Measurements from ENCODE around the gene DAPK1.

- TF ChIP-seq POLR2A (IDR thresholded peaks at IDR 0.05) = no peak
- TF ChIP-seq, protein P1, sequence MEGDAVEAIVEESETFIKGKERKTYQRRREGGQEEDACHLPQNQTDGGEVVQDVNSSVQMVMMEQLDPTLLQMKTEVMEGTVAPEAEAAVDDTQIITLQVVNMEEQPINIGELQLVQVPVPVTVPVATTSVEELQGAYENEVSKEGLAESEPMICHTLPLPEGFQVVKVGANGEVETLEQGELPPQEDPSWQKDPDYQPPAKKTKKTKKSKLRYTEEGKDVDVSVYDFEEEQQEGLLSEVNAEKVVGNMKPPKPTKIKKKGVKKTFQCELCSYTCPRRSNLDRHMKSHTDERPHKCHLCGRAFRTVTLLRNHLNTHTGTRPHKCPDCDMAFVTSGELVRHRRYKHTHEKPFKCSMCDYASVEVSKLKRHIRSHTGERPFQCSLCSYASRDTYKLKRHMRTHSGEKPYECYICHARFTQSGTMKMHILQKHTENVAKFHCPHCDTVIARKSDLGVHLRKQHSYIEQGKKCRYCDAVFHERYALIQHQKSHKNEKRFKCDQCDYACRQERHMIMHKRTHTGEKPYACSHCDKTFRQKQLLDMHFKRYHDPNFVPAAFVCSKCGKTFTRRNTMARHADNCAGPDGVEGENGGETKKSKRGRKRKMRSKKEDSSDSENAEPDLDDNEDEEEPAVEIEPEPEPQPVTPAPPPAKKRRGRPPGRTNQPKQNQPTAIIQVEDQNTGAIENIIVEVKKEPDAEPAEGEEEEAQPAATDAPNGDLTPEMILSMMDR (IDR thresholded peaks at IDR 0.05) = no peak
Measured at GRCh38 chr9:87609486-87609885, 111.8 kb downstream of the DAPK1 start.

All from testis (tissue), 2 donors.